GM18517 (cell line): ENCODE results near the gene LATS2.

Source experiments
- ATAC-seq: cut with Tn5 transposase; IDR thresholded peaks from one replicate; pipeline ENCODE4 v1.9.1; 2021; ENCODE audit warnings: mild to moderate bottlenecking, moderate library complexity; ENCODE audit not compliant: unreplicated experiment

The LATS2 gene

DNA sequence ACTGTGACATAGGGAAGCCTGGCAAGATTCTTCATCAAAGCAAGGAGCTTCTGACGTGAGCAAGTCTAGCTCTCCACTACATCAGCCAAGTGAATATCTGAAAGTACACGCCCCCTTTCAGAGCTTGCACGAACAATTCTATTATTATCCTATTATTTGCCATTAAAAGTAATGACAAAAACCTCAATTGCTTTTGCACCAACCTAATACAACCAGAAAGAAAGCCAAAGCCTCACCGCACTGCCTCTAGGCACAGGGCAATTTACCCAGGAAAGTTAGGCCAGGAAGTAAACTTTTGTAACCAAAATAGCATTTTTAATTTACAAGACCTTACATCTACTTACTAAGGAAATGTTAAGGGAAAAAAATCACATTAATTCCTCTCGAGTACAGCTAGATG is 41.2 kb downstream of the LATS2 start:
- ATAC-seq: no peak

DNA sequence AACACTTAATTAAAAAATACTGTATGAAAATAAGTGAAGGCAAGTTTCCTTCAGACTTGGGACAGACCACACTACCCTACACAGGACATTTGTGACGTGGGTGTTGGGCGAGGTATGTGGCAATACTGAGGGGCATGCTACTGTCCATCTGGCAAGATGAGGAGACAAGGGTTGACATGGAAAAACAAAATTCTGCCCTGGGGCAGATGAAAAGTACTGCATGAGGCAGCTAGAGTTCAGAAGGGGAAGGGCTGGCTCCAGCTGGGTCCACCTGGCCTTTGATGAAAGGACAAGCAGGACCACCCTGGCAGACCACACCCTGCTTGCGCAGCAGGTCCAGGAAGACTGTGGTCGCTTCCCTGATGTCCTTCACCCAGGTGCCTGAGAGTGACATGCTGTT is 43.2 kb downstream of the LATS2 start:
- ATAC-seq: no peak

DNA sequence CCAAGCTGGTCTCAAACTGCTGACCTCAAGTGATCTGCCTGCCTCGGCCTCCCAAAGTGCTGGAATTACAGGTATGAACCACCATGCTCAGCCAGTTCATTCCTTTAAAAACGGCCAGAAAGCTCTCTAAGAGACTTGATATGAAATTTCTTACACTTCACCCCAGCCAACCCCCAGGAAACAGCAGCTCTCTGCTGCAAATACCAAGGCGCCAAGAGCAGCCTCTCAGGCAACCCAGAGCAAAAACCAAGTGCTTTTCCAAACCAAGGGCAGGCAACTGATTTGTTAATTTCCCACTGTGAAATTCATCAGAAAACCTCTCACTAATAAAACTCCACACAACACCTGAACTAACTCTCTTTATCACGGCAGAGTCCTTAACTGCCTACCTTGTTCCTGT is 44.9 kb downstream of the LATS2 start:
- ATAC-seq: no peak

DNA sequence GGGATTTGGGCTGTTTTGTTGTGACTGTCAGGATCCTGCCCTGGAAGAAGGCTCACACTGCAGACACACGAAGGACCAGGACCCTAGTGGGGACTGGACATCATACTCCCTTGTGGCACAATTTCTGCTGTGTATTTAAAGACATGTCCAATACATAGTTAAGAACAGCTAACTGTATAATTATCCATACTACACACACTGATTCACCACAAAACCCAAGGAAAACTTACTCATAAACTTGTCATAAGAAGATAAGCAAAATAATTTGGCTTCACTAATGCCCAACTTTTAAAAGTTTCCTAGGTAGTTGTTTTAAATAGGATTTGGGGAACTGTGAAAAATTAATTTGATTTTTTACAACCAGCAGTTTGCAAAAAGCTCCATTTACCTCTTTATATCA is 46.1 kb downstream of the LATS2 start:
- no peak for ATAC-seq

DNA sequence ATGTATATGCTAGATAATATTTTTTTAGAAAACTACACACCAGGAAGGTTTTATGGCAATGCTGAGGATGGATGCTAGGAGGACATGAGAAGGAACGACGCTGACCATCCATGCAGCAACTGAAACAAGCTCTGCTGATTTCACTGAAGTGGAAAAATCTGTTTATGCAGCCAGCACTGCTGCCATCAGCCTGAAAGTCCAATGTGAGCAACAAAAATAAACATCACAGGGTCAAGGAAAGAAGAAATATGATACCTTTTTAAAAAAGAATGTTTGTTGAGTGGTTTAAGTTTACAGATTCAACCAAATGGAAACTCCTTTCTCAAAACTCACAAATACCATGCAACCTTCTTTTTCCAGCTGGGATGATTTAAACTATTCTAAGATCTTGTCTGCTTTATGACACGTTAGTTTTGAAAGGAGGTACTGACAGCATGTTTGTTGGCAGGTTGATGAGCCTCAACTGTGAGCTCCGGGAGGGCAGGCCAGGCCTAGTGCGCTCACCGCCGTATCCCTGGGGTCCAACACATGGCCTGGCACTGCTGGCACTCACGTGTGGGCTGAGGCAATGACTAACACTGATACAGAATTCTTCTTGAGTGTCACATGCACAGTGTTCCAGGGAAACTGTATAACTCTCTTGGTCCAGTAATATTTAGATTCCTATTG is 46.8 kb downstream of the LATS2 start:
- no peak for ATAC-seq

DNA sequence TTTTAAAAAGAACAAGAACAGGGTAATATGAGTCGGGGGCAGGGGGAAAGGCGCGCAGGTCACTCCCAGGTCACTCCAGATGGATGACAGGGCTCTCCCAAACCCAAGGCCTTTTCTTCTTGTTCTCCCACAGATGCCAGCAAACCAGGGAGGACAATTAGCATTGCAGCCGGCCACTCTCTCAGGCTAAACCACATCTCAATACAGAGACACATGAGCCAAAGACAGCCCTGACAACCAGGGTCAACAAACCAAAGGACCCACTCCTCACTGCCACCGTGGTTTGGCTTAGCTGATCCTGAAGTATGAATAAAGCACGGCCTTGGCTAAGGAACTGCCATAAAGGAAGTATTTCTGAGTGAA is 47.3 kb downstream of the LATS2 start:
- no peak for ATAC-seq

DNA sequence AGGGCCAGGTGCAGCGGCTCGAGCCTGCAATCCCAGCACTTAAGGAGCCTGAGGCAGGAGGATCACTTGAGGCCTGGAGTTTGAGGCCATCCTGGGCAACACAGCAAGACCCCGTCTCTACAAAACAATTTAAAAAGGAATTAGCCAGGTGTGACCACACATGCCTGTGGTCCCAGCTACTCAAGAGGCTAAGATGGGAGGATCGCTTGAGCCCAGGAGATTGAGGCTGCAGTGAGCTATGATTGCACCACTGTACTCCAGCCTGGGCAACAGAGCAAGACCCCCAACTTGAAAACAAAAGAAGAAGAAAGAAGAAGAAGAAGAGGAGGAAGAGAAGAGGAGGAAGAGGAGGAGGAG is 47.7 kb downstream of the LATS2 start:
- no peak for ATAC-seq

DNA sequence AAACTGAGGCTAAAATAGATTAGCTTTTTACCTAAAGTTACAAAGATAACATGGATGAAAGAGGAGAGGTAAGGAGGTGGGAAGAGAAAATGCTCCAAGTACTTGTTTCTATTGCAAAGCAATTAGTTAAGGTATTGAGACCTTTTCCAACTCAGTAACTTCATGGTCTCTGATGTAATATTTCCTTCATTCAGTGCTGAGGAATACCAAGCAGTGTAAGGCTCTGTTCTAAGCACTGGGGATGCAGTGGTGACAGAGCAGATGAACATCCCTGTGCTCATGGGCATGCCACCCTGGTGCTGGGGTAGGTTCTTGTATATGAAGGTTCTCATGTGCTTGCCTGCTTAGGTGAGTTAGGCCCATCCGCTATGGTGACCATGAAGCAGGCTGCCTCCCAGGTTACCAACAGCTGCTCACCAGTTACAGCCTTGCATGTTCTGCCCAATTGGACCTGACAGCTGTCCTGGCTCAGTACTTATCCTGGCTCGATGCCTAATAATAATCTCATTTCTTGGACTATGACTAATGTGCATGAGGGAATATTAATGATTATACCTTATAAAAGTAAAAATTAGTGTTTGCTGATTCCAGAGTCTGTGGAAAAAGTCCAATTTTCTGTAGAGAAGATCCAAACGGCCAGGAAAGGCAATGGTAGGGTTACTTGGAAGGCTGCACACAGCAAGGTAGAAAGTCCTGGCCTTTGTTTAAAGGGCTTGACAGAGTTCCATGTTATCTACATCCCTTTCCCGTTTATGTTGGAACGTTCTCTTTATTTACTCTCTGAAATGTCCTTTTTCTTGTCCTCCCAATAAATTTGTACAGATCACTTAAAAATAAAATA is 48.3 kb downstream of the LATS2 start:
- ATAC-seq: no peak

DNA sequence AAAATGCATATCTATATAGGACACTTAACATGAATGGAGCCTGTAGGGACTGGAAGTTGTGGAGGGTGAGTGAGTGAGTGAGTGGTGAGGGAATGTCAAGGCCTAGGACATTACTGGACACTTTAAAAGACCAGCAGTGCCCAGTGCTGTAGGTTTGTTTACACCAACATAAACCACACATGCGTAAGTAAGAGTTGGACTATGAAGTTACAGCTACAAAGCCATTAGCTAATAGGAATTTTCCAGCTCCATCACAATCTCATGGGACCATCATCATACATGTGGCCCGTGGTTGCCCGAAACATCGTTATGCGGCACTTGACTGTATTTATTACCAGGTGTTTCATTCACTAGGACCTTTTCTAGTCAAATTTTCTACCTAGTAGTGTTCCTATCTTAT is 49.2 kb downstream of the LATS2 start:
- ATAC-seq: no peak

DNA sequence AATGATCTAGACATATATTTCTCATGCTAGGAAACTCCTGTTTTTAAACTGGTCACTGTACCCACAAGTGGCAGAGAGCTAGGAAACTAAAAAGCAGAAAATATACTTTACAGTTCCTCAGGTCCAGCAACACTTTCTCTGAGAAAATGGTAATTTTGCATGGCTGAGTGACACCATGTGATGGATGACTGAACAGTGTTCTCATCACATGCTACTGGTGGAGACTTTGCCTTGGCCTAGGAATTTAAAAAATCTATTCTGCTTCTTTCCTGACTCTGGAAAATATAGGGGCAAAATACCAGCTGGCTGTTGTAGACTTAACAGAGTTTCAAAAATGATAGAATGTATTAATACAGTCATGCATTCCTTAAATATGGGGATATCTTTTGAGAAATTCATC is 50.0 kb downstream of the LATS2 start:
- ATAC-seq: no peak

DNA sequence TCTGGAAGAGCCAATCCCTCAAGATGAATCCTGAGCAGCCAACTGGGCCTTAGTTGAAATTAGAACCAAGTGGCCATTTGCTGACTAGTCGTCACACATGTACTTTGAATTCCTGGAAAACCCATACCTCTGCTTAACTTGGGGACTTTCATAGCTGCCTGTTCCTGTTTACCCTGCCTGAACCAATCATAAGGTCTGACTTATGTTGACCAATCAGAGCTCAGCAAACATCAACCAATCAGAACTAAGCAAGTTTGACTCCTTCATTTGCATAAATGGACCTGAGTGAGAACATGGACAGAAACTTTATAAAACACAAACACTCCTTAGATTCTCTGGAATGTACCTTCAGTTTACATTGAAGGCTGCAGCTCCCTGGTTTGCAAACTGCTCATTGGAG is 50.8 kb downstream of the LATS2 start:
- ATAC-seq: no peak

DNA sequence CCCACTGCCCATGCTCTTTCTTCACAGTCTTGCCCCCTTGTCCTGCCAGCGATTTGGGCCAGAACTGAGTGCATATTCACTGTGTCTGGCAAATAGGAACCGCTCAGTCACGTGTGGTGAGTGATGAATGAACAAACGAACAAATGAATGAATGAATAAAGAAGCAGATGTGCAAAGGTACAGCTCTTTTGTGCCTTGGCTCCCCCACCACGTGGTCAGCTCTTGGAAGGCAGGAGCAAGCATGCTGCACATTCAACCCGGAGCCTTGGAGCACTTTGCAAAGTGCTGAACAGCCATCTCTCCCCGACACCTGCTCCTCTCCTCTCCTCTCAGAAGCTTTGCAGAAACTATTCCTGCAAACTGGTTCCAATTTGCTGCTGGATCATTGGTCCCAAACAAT is 52.4 kb downstream of the LATS2 start:
- ATAC-seq: no peak

DNA sequence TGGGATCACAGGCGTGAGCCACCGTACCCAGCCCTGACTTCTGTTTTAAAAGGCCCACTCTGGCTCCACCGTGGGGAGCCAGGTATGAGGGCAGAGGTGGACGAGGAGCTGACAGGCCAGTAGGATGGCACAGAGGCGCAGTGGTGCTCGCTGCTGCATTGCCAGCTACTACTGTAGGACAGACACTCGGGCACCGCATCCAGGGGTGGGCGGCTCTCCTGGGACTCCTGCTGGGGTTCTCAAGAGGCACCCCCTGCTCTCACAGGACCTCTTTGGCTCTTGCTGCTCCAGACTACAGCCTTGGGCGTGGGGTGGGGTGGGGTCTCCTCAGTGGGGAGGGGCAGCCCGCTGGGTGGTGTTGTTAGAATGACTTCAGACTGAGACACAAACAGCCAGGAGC is 53.4 kb downstream of the LATS2 start:
- ATAC-seq: no peak

DNA sequence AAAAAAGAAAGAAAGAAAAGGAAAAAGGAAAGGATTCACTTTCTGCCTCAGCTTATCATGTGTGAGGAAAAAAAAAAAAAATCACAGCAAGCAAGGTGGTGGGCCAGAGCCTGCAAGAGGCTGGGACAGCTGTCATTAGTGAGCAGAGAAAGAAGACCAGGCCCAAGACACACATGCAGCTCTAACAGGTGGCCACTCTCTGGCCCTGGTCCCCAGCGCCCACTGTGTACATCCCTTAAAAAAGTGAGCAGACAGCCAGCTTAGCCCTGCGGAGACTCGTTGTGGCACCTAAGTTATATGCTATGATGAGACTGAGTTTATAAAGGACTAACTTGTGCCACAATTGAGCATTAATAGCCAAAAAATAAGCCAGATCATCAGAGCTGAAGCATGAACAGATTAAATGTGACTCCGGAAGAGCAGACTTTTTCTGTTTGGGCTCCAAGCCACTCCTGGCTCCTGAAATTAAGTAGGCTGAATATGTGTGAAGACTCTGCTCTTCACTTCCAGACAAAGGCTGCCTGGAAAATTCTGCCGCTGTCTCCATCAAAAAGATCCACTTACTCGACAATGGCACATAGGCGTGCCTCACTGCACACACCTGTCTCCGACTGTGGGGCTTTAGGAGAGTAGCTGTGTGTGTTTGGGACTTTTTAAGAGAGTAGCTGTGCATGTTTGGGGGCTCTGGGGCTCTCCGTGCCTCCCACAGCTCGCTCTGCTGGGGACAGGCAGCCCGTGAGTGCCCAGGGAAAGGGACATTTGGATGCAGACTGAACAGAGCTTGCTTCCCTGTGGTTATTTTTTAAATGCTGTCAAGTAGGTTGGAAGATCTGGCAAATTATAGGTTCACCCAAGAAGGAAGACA is 55.0 kb downstream of the LATS2 start:
- ATAC-seq: no peak

DNA sequence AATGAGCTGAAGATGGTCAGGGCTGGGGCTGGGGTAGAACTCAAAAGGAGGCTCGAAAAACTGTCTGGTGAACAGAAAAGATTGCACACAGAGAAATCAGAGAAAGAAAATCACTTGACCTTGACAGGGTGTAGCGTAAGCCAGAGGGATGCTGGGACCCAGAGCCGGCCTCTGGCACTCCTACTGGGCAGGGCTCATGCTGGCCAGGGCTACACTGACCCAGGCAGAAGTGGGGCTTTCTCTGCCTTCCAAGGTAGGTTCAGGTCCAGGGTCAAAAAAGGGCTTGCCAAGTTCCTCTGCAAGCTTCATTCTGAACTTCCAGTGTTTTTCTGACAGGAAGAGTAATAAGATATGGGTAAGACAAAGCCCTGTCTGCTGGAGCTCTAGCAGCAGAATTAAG is 56.2 kb downstream of the LATS2 start:
- ATAC-seq: no peak

DNA sequence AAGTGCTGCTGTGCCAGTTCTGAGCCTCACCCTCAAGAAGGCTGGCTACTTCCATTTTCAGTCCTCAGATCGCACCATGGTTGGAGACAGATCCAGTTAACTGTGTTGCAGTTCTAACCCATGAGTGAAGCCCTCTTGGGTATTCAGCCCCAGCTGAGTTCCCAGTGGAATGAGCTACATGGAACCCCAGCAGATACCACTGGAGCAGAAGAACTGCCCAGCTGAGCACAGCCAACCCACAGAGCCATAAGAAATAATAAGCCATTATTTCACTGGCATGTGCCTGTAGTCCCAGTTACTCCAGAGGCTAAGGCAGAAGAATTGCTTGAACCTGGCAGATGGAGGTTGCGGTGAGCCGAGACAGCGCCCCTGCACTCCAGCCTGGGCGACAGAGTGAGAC is 59.9 kb downstream of the LATS2 start:
- ATAC-seq: no peak

DNA sequence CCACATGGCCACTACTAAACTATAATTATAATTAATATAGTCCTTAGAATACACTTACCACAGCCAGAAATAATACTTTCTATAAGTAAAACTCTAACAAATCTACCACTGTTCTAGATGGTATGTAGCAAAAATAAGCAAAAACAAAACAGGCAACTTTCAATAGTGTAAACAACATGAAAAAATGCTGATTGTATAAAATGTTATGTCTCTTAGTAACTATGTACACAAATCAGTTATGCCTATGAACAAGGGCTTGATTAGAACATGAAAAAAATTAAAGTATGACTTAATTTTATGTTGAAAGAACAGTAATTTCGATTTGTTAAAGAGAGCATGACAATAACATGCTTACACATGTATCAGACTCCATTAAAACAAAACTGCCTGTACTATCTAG is 60.7 kb downstream of the LATS2 start:
- ATAC-seq: no peak

DNA sequence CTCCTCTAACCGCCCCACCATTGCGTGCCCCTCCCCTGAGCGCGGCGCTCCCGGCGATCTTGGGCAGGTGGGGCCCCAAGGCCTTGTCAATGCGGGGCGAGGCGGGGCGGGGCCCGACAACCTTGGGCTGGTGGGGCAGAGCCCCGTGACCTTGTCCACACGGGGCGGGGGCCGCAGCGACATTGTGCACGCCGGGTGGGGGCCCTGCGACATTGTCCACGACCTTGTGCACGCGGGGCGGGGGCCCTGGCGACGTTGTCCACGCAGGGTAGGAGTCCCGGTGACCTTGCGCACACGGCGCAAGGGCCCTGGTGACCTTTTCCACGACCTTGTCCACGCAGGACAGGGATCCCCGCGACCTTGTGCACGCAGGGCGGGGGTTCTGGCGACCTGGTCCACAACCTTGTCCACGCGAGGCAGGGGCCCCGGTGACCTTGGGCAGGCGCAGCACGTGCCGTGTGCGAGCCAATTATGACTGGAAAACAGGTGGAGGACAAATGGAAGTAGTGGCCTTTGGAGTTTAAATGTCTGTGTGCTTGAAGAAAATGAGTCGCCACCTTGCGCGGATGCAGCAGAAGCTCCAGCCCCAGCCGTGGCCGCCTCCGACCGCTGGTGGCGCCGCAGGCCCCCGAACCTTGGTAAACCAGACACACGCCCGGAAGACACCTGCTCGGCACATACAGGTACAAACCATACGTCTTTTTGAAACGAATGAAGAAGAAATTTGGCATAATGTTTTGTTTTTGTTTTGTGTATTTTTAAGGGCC is 62.6 kb downstream of the LATS2 start:
- ATAC-seq: no peak

DNA sequence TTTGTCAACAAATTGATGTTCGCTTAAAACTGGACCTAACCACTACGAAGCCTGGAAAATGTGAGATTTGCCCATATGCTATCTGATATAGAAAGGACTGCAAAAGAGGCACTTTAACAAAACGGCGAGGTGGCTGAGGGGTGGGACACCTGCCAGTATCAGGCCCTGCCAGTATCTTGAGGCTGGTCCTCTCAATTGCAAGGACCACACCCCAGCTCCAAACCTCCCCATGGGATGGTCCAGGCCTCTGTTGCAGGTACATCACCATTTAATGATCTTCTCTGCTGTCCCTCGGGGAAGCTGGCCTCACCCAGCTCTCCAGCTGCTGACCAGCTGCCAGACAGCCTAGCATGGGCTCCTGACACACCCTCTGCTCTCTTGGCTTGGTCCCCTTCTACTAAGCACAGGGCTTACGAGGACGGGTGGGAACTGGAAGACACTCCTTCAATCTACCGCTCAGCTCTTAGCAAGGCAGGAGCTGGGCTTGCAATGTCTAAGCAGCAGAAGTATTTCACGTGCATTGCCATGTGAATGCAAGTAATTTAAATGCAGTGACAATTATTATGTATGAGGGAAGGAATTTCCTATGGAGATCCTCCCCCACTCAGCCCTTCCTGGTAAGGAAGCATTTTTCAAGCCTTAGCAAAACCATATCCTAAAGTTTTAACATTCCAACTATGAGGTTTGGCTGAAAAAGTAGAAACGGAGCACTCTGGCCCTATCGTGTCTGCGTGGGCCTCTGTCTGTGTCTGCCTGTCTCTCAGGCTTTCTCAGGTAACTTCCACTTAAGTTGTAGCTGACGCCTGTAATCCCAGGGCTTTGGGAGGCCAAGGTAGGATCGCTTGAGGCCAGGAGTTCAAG is 63.9 kb downstream of the LATS2 start:
- ATAC-seq: no peak

DNA sequence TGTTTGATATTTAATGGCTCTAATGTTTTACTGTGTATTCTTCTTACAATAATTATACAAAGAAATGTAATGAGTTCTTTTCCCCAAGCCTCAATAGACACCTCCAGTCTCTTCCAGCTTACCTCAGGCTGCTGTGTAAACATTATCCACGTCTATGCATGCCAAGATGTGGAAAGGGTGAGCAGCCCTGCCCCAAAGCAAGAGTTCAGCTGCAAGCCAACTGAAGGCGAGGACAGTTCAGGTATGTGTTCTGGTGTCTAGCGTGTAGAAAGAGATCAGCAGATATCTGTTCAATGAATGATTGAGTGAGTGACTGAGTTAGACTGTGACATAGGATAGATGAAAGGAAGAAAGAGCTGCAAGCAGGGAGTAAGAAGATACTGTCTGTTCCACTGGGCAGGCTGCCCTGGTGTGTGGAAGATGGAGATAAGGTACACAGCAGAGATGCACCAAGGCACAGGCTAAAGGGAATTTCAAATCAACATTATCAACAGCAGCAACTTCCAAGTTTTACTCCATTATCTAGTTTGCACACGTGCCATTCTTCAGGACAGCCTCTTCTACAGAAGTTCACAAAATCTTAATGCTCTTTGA is 66.0 kb downstream of the LATS2 start:
- ATAC-seq: no peak
